ENCODE data around the gene ANKRD42.
A peak's percentile ranks its signal among the peaks of the same experiment; 100 is the strongest.

The ANKRD42 gene

DNA sequence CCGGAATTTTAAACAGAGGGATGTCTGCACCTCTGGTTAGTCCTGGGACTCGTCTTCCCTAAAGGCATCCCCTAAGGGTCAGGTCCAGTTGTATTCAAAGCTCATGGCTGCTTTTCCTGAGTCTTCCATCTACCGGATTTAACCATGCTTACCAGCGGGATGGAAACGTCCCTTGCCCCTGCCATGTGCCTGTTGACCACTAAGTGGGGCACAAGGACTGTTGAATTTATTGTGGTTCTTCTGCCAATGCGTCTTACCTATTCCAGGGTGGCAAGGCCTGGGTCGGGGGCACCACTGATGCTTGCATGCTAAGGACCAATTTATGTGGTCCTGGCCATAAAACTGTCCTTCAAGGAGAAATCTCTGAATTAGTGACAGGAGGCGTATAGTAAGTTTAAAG is 25.6 kb downstream of the ANKRD42 start:
- peak; percentile 32 for DNase-seq
- no peak overlapping the region for H3K4me3 ChIP-seq (ENCODE audit: low read depth, low read length)
- no peaks in the 10 kb centered on the region for H3K9me3 ChIP-seq
- peak; percentile 58 for TF ChIP-seq CTCF (IDR thresholded peaks at IDR 0.05; ENCODE audit: low read depth, low read length)
- no peaks in the 10 kb centered on the region for H3K27me3 ChIP-seq
- H3K4me1 ChIP-seq: no peaks in the 10 kb centered on the region
- no peaks in the 10 kb centered on the region for H3K36me3 ChIP-seq

DNA sequence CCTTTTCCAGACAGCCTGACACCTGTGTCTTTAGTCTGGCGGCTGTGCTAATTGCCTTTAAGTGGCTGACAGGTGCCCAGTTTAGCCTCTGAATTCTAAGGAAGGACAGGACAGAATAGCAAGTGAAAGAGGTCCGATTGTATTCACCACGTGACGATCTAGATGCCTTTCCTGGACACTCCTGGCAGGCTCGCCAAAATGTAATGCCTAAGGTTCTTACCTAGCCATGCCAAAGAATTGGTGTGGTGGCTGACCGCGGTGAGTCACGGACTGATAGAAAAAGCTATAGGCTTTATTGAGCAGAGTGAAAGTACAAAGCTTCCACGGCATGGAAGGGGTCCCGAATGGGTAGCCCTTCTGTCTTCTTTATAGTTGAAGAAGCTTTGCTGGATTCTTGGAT is 26.7 kb downstream of the ANKRD42 start:
- no peaks in the 10 kb centered on the region for H3K27me3 ChIP-seq
- no peak for DNase-seq
- no peaks in the 10 kb centered on the region for H3K36me3 ChIP-seq
- no peak for TF ChIP-seq CTCF (IDR thresholded peaks at IDR 0.05; ENCODE audit: low read depth, low read length)
- no peak overlapping the region for H3K4me3 ChIP-seq (ENCODE audit: low read depth, low read length)
- H3K9me3 ChIP-seq: no peaks in the 10 kb centered on the region
- H3K4me1 ChIP-seq: no peaks in the 10 kb centered on the region

GRCh38 chr11:83221694-83222093 is 28.2 kb downstream of the ANKRD42 start:
- no peak for DNase-seq
- no peaks in the 10 kb centered on the region for H3K4me1 ChIP-seq
- H3K9me3 ChIP-seq: no peaks in the 10 kb centered on the region
- H3K36me3 ChIP-seq: no peaks in the 10 kb centered on the region
- H3K27me3 ChIP-seq: no peaks in the 10 kb centered on the region
- no peak for TF ChIP-seq CTCF (IDR thresholded peaks at IDR 0.05; ENCODE audit: low read depth, low read length)
- no peak overlapping the region for H3K4me3 ChIP-seq (ENCODE audit: low read depth, low read length)

DNA sequence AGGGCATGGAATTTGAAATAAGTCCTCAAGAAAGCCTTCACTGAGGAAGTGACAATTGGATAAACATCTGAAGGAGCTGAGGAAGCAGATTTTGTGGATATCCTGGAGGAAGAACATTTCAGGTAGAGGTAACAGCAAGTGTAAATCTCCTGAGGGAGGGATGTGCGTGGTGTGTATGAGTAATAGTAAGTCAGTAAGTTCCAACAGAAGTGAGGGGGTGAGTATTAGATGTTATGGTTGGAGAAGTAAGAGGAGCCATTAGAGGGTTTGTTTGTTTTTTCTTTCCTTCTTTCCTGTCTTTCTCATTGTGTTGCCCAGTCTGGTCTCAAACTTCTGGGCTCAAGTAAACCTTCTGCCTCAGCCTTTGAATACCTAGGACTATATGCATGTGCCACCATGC is 29.0 kb downstream of the ANKRD42 start:
- Histone ChIP-seq H3K4me1 (no peaks in the 10 kb centered on the region), H3K9me3 (no peaks in the 10 kb centered on the region), H3K4me3 (ENCODE audit: low read depth, low read length) (no peak overlapping the region), H3K36me3 (no peaks in the 10 kb centered on the region), H3K27me3 (no peaks in the 10 kb centered on the region)
- no peak for DNase-seq
- no peak for TF ChIP-seq CTCF (IDR thresholded peaks at IDR 0.05; ENCODE audit: low read depth, low read length)

DNA sequence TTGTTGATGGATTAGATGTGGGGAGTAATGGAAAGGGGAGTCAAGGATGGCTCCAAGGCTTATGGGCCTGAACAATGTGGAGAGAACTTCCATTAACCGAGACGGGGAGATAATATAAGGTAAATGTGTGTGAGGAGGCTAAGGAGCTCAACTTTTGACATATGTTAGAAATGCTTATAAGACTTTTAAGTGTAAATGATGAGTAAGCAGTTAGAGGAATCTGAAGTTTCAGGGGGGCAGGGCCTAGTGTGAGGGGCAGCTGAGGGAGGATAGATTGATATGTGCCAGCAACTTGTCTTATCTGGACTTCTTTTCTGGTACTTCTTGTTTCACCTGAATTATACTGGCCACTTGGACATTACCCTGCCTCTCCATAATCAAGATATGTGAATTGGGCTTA is 29.9 kb downstream of the ANKRD42 start:
- TF ChIP-seq CTCF (IDR thresholded peaks at IDR 0.05; ENCODE audit: low read depth, low read length): no peak
- Histone ChIP-seq H3K27me3 (no peaks in the 10 kb centered on the region), H3K4me3 (ENCODE audit: low read depth, low read length) (no peak overlapping the region), H3K36me3 (no peaks in the 10 kb centered on the region), H3K9me3 (no peaks in the 10 kb centered on the region), H3K4me1 (no peaks in the 10 kb centered on the region)
- DNase-seq: no peak

GRCh38 chr11:83235825-83236224 is 42.3 kb downstream of the ANKRD42 start:
- H3K4me1 ChIP-seq: no peaks in the 10 kb centered on the region
- no peak for DNase-seq
- no peaks in the 10 kb centered on the region for H3K9me3 ChIP-seq
- H3K36me3 ChIP-seq: no peaks in the 10 kb centered on the region
- H3K27me3 ChIP-seq: no peaks in the 10 kb centered on the region
- TF ChIP-seq CTCF (IDR thresholded peaks at IDR 0.05; ENCODE audit: low read depth, low read length): no peak
- no peak overlapping the region for H3K4me3 ChIP-seq (ENCODE audit: low read depth, low read length)
